GM12875 (cell line): Measurements from ENCODE around the gene CYP11A1.

ENCODE experiments used
- H3K4me3 ChIP-seq: one replicate; pipeline ENCODE4 v1.5.1; 2011; ENCODE audit warnings: low read depth, low read length, control low read depth
- TF ChIP-seq, protein P1 (sequence below): IDR thresholded peaks from 2 replicates; pipeline ENCODE4 v1.5.1; 2011; ENCODE audit warnings: low read depth, mild to moderate bottlenecking, control low read depth, inconsistent platforms, low read length, moderate library complexity, borderline replicate concordance; ENCODE audit not compliant: insufficient read depth

Gene CYP11A1

DNA sequence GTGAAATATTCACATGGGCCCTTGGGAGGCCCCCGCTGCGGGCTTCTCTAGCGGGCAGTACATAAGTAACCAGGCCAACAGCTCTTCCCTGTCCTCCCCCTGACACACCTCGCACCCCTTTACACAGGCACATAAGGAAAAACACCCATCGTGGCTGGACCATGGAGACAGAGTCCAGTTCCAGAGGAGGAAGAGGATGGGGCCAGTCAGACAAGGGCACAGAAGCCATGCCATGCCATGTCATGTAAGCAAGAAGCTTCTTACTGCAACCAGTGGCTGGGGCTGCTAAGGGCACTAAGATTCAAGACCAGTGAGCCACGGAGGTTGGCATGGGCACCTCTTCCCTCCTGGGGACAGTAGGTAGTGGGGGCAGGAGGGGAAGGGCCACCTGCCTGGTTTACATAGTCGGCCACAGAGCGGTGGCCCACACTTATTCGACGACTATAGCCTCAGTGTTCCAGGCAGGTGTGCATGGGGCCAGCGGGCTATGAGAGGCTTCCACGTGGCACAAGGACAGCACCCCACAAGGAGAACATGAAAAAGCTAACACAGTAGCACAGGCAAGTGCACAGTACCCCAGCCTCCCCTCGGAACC lies 5.7 kb upstream of the CYP11A1 start:
- H3K4me3 ChIP-seq = no peak overlapping the region
- TF ChIP-seq, protein P1, sequence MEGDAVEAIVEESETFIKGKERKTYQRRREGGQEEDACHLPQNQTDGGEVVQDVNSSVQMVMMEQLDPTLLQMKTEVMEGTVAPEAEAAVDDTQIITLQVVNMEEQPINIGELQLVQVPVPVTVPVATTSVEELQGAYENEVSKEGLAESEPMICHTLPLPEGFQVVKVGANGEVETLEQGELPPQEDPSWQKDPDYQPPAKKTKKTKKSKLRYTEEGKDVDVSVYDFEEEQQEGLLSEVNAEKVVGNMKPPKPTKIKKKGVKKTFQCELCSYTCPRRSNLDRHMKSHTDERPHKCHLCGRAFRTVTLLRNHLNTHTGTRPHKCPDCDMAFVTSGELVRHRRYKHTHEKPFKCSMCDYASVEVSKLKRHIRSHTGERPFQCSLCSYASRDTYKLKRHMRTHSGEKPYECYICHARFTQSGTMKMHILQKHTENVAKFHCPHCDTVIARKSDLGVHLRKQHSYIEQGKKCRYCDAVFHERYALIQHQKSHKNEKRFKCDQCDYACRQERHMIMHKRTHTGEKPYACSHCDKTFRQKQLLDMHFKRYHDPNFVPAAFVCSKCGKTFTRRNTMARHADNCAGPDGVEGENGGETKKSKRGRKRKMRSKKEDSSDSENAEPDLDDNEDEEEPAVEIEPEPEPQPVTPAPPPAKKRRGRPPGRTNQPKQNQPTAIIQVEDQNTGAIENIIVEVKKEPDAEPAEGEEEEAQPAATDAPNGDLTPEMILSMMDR = no peak

DNA sequence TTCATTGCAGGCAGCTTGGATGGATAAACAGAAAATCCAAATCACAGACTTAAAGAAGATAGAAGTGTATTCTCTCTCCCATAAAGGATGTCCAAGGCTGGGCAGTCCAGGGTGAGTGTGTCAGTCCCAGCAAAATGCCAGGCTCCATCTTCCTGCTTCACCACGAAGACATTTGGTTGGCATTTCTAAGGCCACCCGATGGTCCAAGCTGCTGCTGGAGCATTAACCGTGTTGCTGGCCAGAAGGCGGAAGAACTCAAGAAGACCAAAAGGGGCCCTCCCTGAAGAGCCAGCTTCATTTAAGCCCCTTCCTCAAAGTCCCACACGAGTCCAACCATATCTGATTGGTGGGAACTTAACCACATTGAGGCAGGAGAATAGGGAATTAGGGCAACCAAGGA lies 3.0 kb upstream of the CYP11A1 start:
- TF ChIP-seq, protein P1 = no peak

DNA sequence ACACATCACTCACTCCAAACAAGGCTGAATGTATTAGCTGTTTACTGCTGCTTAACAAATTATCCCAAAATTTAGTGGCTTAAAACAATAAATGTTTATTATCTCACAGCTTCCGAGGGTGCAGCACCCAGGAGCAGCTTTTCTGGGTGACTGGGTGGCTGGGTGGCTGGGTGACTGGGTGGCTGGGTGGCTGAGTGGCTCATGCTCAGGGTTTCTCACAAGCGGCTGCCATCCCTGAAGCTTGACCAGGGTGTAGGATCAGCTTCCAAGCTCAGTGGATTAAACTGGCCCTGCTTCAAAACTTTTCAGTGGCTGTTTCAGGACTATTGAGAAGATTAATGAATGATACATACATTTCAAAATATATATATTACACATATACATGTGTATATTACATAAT lies 2.3 kb upstream of the CYP11A1 start:
- no peak overlapping the region for H3K4me3 ChIP-seq
- TF ChIP-seq, protein P1 = no peak

More for the DNA sequence above, 3.0 kb upstream of the CYP11A1 start:
- no peak overlapping the region for H3K4me3 ChIP-seq

DNA sequence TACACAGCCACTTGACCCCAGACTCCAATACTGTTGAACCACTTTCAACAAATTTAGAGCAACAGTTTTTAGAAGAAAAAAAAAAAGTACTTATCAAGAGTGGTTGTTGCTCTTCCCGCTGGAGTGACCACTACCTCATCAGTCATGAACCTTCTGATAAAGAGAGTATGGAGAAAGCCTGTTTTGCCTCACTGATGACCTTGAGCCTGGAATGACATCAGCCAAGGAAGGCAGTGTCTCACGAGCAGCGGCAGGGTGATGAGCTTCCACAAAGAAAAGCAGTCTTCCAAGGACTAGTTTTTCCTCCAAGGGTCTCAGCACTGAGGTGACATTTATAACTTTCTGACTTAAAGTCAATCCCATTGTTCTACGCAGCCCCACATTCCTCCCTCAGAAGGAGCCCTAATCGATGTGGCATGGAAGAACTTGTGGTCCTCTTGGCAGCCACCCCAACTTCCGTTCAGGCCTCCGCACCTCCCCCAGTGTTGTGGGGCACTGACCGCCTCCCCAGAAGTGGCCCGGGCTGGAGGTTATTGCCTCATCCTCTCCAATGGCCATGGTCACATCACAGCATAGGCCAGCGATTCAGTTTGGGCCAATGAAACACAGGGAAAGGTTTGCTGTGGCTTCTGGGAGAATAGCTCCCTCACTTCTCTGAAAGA lies 1.8 kb upstream of the CYP11A1 start:
- no peak overlapping the region for H3K4me3 ChIP-seq
- TF ChIP-seq, protein P1 = no peak

DNA sequence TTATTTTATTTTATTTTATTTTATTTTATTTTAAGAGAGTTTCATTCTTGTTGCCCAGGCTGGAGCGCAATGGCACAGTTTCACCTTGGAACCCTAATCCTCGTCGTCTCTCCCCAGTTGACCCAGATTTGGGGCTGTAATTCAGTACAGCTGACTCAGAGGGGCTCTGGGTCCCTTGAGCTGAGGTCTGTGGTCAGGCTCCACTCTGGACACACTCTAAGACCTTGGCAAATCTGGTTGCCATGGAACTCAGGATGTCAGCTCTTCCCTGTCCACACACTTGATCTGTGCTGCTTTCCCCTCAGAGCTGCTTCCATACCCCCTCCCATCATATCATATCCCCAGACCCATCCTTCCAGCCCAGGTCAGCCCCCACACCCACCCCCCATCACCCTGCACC lies 675 bp upstream of the CYP11A1 start:
- TF ChIP-seq, protein P1 = no peak
- H3K4me3 ChIP-seq = no peak overlapping the region

DNA sequence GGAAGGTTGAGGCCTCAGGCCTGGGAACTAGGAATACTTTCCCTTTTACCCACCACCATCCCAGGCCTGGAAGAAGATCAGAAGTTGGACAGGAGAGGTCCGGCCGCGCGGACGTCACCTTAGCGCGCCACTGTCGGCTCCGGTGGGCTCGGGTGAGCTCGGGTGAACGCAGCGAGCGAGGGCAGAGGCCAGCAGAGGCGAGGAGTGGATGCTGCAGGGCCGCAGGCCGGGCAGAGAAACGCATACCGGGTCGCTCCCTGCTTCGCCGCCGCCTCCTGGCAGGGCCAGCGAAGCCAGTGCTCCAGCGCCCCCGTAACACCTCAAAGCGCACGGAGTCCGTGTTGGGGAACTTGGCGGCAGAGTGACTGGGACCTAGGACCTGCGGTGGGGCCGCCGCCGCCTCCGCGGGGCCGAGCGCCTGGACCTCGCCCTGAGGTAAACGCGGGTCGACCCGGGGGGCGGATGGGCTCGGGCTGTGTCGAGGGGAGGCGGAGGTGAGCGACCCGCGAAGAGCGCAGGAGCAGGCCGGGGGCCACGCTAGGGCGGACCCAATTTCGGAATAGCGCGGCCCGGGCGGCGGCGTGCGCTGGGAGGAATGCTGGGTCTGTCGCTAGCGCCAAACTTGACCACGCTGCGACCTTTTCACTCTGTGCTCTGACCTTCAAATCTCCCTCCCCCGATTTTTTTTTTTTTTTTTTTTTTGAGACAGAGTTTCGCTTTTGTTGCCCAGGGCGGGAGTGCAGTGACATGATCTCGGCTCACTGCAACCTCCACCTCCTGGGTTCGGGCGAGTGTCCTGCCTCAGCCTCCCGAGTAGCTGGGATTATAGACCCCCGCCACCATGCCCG lies 1.6 kb downstream of the CYP11A1 start:
- TF ChIP-seq, protein P1 = no peak
- H3K4me3 ChIP-seq = peak overlapping the region; percentile 41
